ENCODE data around the gene TPH2.

The TPH2 gene

GRCh38 chr12:71948390-71948789, 9.7 kb downstream of the TPH2 start:
- no peaks in the 10 kb centered on the region for H3K36me3 ChIP-seq (ENCODE audit: insufficient read depth, insufficient read length, low read length)
- DNase-seq (ENCODE audit: low read depth, low spot score) = peak; percentile 76
- H3K4me1 ChIP-seq (ENCODE audit: insufficient read depth, insufficient read length) = peaks cover 3% of the 10 kb centered on the region
- TF ChIP-seq SUZ12 (IDR thresholded peaks at IDR 0.05; ENCODE audit: extremely low read depth, insufficient read depth, insufficient read length) (no peak), ZNF274 (IDR thresholded peaks at IDR 0.05; ENCODE audit: low read depth, low read length) (no peak), YY1 (IDR thresholded peaks at IDR 0.05; ENCODE audit: insufficient read depth, insufficient read length) (no peak)
- no peak overlapping the region for H3K9ac ChIP-seq (ENCODE audit: insufficient read length, low read depth)
- H3K9me3 ChIP-seq (ENCODE audit: insufficient read depth, low read length) = no peaks in the 10 kb centered on the region
- H3K4me3 ChIP-seq (ENCODE audit: insufficient read length, low read depth) = no peak overlapping the region
- no peaks in the 10 kb centered on the region for H3K27me3 ChIP-seq (ENCODE audit: insufficient read depth, insufficient read length)

DNA sequence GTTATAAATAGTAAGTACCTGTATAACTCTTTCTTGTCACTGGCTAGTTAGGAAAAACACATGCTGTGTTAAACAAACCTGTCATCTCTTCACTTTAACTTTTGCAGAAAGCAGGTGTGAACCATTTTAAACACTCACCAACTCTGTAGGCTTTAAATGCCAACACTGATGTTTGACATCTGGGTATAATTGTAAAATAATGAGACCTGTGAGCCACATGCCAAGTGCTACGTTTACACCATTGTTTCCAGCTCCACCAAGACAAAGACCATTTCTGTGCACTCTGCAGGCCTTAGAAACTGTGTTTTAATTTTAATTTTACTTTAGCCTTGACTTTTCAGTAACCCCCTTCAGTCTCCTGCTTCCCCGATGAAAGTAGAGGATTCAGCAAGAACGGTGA, 11.0 kb downstream of the TPH2 start:
- H3K9me3 ChIP-seq (ENCODE audit: insufficient read depth, low read length) = no peaks in the 10 kb centered on the region
- TF ChIP-seq YY1 (IDR thresholded peaks at IDR 0.05; ENCODE audit: insufficient read depth, insufficient read length) = no peak
- TF ChIP-seq SUZ12 (IDR thresholded peaks at IDR 0.05; ENCODE audit: extremely low read depth, insufficient read depth, insufficient read length) = no peak
- TF ChIP-seq ZNF274 (IDR thresholded peaks at IDR 0.05; ENCODE audit: low read depth, low read length) = no peak

GRCh38 chr12:71950404-71950803, 11.8 kb downstream of the TPH2 start:
- H3K36me3 ChIP-seq (ENCODE audit: insufficient read depth, insufficient read length, low read length) = no peaks in the 10 kb centered on the region
- TF ChIP-seq SUZ12 (IDR thresholded peaks at IDR 0.05; ENCODE audit: extremely low read depth, insufficient read depth, insufficient read length) (no peak), YY1 (IDR thresholded peaks at IDR 0.05; ENCODE audit: insufficient read depth, insufficient read length) (no peak), ZNF274 (IDR thresholded peaks at IDR 0.05; ENCODE audit: low read depth, low read length) (no peak)

More for the DNA sequence above, 11.0 kb downstream of the TPH2 start:
- Histone ChIP-seq H3K27me3 (ENCODE audit: insufficient read depth, insufficient read length) (no peaks in the 10 kb centered on the region), H3K4me3 (ENCODE audit: insufficient read length, low read depth) (no peak overlapping the region), H3K9ac (ENCODE audit: insufficient read length, low read depth) (no peak overlapping the region), H3K36me3 (ENCODE audit: insufficient read depth, insufficient read length, low read length) (no peaks in the 10 kb centered on the region), H3K4me1 (ENCODE audit: insufficient read depth, insufficient read length) (peaks cover 3% of the 10 kb centered on the region)
- no peak for DNase-seq (ENCODE audit: low read depth, low spot score)

DNA sequence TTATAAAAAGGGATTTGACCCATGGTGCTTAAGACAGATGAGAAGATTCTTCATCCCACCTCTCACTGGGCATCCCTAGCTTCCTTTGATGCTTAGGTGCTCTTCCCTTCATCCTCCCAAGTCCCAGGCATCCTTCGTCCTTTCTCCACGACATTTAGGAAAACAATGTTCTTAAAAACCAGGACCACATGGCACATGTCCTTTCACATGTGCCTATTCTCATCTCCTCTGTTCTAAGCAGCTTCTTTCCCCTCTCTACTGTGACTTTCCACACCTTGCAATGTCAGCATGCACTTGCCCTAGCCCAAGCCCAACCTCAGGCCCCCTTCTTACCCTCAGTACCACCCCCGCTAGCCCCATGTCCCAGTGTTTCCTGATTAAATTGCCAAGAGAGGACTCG, 12.2 kb downstream of the TPH2 start:
- no peak overlapping the region for H3K4me3 ChIP-seq (ENCODE audit: insufficient read length, low read depth)
- H3K4me1 ChIP-seq (ENCODE audit: insufficient read depth, insufficient read length) = peaks cover 3% of the 10 kb centered on the region
- H3K9me3 ChIP-seq (ENCODE audit: insufficient read depth, low read length) = no peaks in the 10 kb centered on the region
- no peak for DNase-seq (ENCODE audit: low read depth, low spot score)
- H3K9ac ChIP-seq (ENCODE audit: insufficient read length, low read depth) = no peak overlapping the region
- no peaks in the 10 kb centered on the region for H3K36me3 ChIP-seq (ENCODE audit: insufficient read depth, insufficient read length, low read length)
- no peaks in the 10 kb centered on the region for H3K27me3 ChIP-seq (ENCODE audit: insufficient read depth, insufficient read length)
- no peak for TF ChIP-seq YY1 (IDR thresholded peaks at IDR 0.05; ENCODE audit: insufficient read depth, insufficient read length)
- no peak for TF ChIP-seq SUZ12 (IDR thresholded peaks at IDR 0.05; ENCODE audit: extremely low read depth, insufficient read depth, insufficient read length)
- TF ChIP-seq ZNF274 (IDR thresholded peaks at IDR 0.05; ENCODE audit: low read depth, low read length) = no peak

More at GRCh38 chr12:71950404-71950803, 11.8 kb downstream of the TPH2 start:
- Histone ChIP-seq H3K27me3 (ENCODE audit: insufficient read depth, insufficient read length) (no peaks in the 10 kb centered on the region), H3K9me3 (ENCODE audit: insufficient read depth, low read length) (no peaks in the 10 kb centered on the region), H3K4me1 (ENCODE audit: insufficient read depth, insufficient read length) (peaks cover 3% of the 10 kb centered on the region), H3K9ac (ENCODE audit: insufficient read length, low read depth) (no peak overlapping the region), H3K4me3 (ENCODE audit: insufficient read length, low read depth) (no peak overlapping the region)
- DNase-seq (ENCODE audit: low read depth, low spot score) = no peak

GRCh38 chr12:71954083-71954778, 15.6 kb downstream of the TPH2 start:
- no peaks in the 10 kb centered on the region for H3K9me3 ChIP-seq (ENCODE audit: insufficient read depth, low read length)
- H3K27me3 ChIP-seq (ENCODE audit: insufficient read depth, insufficient read length) = no peaks in the 10 kb centered on the region
- TF ChIP-seq SUZ12 (IDR thresholded peaks at IDR 0.05; ENCODE audit: extremely low read depth, insufficient read depth, insufficient read length) (no peak), YY1 (IDR thresholded peaks at IDR 0.05; ENCODE audit: insufficient read depth, insufficient read length) (no peak), ZNF274 (IDR thresholded peaks at IDR 0.05; ENCODE audit: low read depth, low read length) (no peak)
- no peak overlapping the region for H3K4me3 ChIP-seq (ENCODE audit: insufficient read length, low read depth)
- H3K4me1 ChIP-seq (ENCODE audit: insufficient read depth, insufficient read length) = peaks cover 5% of the 10 kb centered on the region
- no peak overlapping the region for H3K9ac ChIP-seq (ENCODE audit: insufficient read length, low read depth)
- DNase-seq (ENCODE audit: low read depth, low spot score) = no peak
- no peaks in the 10 kb centered on the region for H3K36me3 ChIP-seq (ENCODE audit: insufficient read depth, insufficient read length, low read length)

- Histone ChIP-seq H3K9ac (ENCODE audit: insufficient read length, low read depth) (no peak overlapping the region), H3K4me1 (ENCODE audit: insufficient read depth, insufficient read length) (peaks cover 8% of the 10 kb centered on the region), H3K36me3 (ENCODE audit: insufficient read depth, insufficient read length, low read length) (no peaks in the 10 kb centered on the region), H3K27me3 (ENCODE audit: insufficient read depth, insufficient read length) (no peaks in the 10 kb centered on the region), H3K9me3 (ENCODE audit: insufficient read depth, low read length) (no peaks in the 10 kb centered on the region), H3K4me3 (ENCODE audit: insufficient read length, low read depth) (no peak overlapping the region)
- TF ChIP-seq SUZ12 (IDR thresholded peaks at IDR 0.05; ENCODE audit: extremely low read depth, insufficient read depth, insufficient read length) (no peak), YY1 (IDR thresholded peaks at IDR 0.05; ENCODE audit: insufficient read depth, insufficient read length) (no peak), ZNF274 (IDR thresholded peaks at IDR 0.05; ENCODE audit: low read depth, low read length) (no peak)
- DNase-seq (ENCODE audit: low read depth, low spot score) = no peak
These were observed 16.2 kb downstream of the TPH2 start for GRCh38 chr12:71954861-71955260.

GRCh38 chr12:71955970-71956369, 17.3 kb downstream of the TPH2 start:
- peaks cover 8% of the 10 kb centered on the region for H3K4me1 ChIP-seq (ENCODE audit: insufficient read depth, insufficient read length)
- no peaks in the 10 kb centered on the region for H3K9me3 ChIP-seq (ENCODE audit: insufficient read depth, low read length)
- H3K36me3 ChIP-seq (ENCODE audit: insufficient read depth, insufficient read length, low read length) = no peaks in the 10 kb centered on the region
- DNase-seq (ENCODE audit: low read depth, low spot score) = no peak
- TF ChIP-seq ZNF274 (IDR thresholded peaks at IDR 0.05; ENCODE audit: low read depth, low read length) (no peak), YY1 (IDR thresholded peaks at IDR 0.05; ENCODE audit: insufficient read depth, insufficient read length) (no peak), SUZ12 (IDR thresholded peaks at IDR 0.05; ENCODE audit: extremely low read depth, insufficient read depth, insufficient read length) (no peak)
- H3K27me3 ChIP-seq (ENCODE audit: insufficient read depth, insufficient read length) = no peaks in the 10 kb centered on the region
- H3K9ac ChIP-seq (ENCODE audit: insufficient read length, low read depth) = no peak overlapping the region
- no peak overlapping the region for H3K4me3 ChIP-seq (ENCODE audit: insufficient read length, low read depth)
